ENCODE measurements around the gene PINLYP. TPM values are rescaled to one million over a fixed set of nuclear protein-coding genes. Genes with fewer than 3 reads are reported as not detected.

PINLYP gene
- total and polyA plus RNA-seq, 2 of the 13 experiments (the other 11 are each of a cell fraction or from before 2014, with no cell fraction given): 0.21 to 0.24 TPM

DNA sequence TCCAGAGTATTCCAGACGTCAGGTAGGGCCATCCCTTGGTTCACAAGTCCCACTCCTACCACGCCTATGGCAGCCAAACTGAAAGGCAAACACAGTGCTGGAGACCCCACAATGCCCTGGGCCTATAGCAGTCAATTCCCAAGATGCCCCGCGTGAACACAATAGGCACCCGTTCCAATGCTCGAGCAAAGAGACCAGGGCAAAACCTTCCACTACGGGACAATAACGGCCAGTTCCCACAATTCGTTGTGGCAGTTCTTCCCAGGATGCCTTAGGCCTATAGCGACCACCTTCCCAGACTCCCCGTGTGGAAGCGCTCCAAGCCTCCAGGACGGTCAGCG, 43.3 kb downstream of the PINLYP start (continued):
- TF ChIP-seq, protein P1, sequence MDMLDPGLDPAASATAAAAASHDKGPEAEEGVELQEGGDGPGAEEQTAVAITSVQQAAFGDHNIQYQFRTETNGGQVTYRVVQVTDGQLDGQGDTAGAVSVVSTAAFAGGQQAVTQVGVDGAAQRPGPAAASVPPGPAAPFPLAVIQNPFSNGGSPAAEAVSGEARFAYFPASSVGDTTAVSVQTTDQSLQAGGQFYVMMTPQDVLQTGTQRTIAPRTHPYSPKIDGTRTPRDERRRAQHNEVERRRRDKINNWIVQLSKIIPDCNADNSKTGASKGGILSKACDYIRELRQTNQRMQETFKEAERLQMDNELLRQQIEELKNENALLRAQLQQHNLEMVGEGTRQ (IDR thresholded peaks at IDR 0.05; ENCODE audit: low read depth, low read length): no peak
- TF ChIP-seq, protein P1 (CRISPR knock-in tag; IDR thresholded peaks at IDR 0.05; ENCODE audit: borderline replicate concordance): no peak
- TF ChIP-seq, protein P2, sequence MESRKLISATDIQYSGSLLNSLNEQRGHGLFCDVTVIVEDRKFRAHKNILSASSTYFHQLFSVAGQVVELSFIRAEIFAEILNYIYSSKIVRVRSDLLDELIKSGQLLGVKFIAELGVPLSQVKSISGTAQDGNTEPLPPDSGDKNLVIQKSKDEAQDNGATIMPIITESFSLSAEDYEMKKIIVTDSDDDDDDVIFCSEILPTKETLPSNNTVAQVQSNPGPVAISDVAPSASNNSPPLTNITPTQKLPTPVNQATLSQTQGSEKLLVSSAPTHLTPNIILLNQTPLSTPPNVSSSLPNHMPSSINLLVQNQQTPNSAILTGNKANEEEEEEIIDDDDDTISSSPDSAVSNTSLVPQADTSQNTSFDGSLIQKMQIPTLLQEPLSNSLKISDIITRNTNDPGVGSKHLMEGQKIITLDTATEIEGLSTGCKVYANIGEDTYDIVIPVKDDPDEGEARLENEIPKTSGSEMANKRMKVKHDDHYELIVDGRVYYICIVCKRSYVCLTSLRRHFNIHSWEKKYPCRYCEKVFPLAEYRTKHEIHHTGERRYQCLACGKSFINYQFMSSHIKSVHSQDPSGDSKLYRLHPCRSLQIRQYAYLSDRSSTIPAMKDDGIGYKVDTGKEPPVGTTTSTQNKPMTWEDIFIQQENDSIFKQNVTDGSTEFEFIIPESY (CRISPR knock-in tag; IDR thresholded peaks at IDR 0.05): no peak
- peak; percentile 85; the same call in 1 of the 2 replicates for TF ChIP-seq GATAD1 (CRISPR knock-in tag; IDR thresholded peaks at IDR 0.05)
- no peak for TF ChIP-seq ZNF3 (CRISPR knock-in tag; IDR thresholded peaks at IDR 0.05)
- TF ChIP-seq, protein P3, sequence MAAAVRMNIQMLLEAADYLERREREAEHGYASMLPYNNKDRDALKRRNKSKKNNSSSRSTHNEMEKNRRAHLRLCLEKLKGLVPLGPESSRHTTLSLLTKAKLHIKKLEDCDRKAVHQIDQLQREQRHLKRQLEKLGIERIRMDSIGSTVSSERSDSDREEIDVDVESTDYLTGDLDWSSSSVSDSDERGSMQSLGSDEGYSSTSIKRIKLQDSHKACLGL (CRISPR knock-in tag; IDR thresholded peaks at IDR 0.05): no peak
- no peak for TF ChIP-seq HES4 (CRISPR knock-in tag; IDR thresholded peaks at IDR 0.05; ENCODE audit: borderline replicate concordance)
- TF ChIP-seq CCDC6 (CRISPR knock-in tag; IDR thresholded peaks at IDR 0.05): peak; percentile 20; the same call in 1 of the 2 replicates
- TF ChIP-seq ZIK1 (CRISPR knock-in tag; IDR thresholded peaks at IDR 0.05; ENCODE audit: borderline replicate concordance, low read depth): no peak
- no peak for TF ChIP-seq ZNF350 (CRISPR knock-in tag; IDR thresholded peaks at IDR 0.05; ENCODE audit: borderline replicate concordance, low read depth)
- no peak for TF ChIP-seq HDAC1 (CRISPR knock-in tag; IDR thresholded peaks at IDR 0.05)
- no peak for TF ChIP-seq STAT5B (CRISPR knock-in tag; IDR thresholded peaks at IDR 0.05)
- TF ChIP-seq, protein P4, sequence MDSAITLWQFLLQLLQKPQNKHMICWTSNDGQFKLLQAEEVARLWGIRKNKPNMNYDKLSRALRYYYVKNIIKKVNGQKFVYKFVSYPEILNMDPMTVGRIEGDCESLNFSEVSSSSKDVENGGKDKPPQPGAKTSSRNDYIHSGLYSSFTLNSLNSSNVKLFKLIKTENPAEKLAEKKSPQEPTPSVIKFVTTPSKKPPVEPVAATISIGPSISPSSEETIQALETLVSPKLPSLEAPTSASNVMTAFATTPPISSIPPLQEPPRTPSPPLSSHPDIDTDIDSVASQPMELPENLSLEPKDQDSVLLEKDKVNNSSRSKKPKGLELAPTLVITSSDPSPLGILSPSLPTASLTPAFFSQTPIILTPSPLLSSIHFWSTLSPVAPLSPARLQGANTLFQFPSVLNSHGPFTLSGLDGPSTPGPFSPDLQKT (CRISPR knock-in tag; IDR thresholded peaks at IDR 0.05; ENCODE audit: borderline replicate concordance): no peak
- no peak for TF ChIP-seq YEATS4 (CRISPR knock-in tag; IDR thresholded peaks at IDR 0.05; ENCODE audit: borderline replicate concordance)
- no peak for TF ChIP-seq GZF1 (CRISPR knock-in tag; IDR thresholded peaks at IDR 0.05)
- peak; percentile 43; the same call in 1 of the 2 replicates for TF ChIP-seq CHD4 (IDR thresholded peaks at IDR 0.05; ENCODE audit: borderline replicate concordance, low read length)
- TF ChIP-seq MTF2 (CRISPR knock-in tag; IDR thresholded peaks at IDR 0.05; ENCODE audit: borderline replicate concordance): no peak
- TF ChIP-seq, protein P5, sequence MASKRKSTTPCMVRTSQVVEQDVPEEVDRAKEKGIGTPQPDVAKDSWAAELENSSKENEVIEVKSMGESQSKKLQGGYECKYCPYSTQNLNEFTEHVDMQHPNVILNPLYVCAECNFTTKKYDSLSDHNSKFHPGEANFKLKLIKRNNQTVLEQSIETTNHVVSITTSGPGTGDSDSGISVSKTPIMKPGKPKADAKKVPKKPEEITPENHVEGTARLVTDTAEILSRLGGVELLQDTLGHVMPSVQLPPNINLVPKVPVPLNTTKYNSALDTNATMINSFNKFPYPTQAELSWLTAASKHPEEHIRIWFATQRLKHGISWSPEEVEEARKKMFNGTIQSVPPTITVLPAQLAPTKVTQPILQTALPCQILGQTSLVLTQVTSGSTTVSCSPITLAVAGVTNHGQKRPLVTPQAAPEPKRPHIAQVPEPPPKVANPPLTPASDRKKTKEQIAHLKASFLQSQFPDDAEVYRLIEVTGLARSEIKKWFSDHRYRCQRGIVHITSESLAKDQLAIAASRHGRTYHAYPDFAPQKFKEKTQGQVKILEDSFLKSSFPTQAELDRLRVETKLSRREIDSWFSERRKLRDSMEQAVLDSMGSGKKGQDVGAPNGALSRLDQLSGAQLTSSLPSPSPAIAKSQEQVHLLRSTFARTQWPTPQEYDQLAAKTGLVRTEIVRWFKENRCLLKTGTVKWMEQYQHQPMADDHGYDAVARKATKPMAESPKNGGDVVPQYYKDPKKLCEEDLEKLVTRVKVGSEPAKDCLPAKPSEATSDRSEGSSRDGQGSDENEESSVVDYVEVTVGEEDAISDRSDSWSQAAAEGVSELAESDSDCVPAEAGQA (IDR thresholded peaks at IDR 0.05; ENCODE audit: low read depth): 0 out of 2 replicates have a peak, but pooled peaks have one; percentile 55
- TF ChIP-seq, protein P5 (CRISPR knock-in tag; IDR thresholded peaks at IDR 0.05; ENCODE audit: borderline replicate concordance): no peak

Measured in HepG2 (cell line).